Adrenal gland (tissue), 5 donors: ENCODE data around the gene ABHD15.

Source experiments
- POLR2A ChIP-seq, 2 donors: fragments of 450-650 bp; IDR thresholded peaks; one replicate each; pipeline ENCODE4 v1.6.1; 2017; ENCODE audit warnings: antibody characterized with exemption in 2 of 2, mild to moderate bottlenecking in 2 of 2, moderate library complexity in 1 of 2
- TF ChIP-seq, protein P1 (sequence below), 6 experiments: fragments of 450-650 bp in 4 of 6; fragments of 200-600 bp in 2 of 6; sonication (generic) in 1 of 6; IDR thresholded peaks; 1 replicate in 5 of 6; 2 replicates in 1 of 6; pipeline versions ENCODE4 v1.5.1 to v1.8.0; 2016 to 2021; ENCODE audit warnings: antibody characterized with exemption in 6 of 6, mild to moderate bottlenecking in 2 of 6, moderate library complexity in 1 of 6
- donor health status: DM: no; HTN: no; CAD: no.

DNA sequence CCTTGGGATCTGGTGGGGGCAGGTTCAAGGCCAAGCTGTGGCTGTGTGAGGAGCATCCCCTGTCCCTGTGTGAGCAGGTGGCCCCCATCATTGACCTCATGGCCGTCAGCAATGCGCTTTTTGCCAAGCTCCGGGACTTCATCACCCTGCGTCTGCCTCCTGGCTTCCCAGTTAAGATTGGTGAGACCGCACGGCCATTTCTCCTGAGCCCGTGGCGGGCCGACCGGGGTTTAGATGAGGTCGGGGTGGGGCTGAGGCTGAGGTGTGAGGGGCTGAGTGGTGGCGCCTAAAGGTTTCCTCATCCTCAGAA is 45.2 kb upstream of the ABHD15 start:
- TF ChIP-seq, protein P1, sequence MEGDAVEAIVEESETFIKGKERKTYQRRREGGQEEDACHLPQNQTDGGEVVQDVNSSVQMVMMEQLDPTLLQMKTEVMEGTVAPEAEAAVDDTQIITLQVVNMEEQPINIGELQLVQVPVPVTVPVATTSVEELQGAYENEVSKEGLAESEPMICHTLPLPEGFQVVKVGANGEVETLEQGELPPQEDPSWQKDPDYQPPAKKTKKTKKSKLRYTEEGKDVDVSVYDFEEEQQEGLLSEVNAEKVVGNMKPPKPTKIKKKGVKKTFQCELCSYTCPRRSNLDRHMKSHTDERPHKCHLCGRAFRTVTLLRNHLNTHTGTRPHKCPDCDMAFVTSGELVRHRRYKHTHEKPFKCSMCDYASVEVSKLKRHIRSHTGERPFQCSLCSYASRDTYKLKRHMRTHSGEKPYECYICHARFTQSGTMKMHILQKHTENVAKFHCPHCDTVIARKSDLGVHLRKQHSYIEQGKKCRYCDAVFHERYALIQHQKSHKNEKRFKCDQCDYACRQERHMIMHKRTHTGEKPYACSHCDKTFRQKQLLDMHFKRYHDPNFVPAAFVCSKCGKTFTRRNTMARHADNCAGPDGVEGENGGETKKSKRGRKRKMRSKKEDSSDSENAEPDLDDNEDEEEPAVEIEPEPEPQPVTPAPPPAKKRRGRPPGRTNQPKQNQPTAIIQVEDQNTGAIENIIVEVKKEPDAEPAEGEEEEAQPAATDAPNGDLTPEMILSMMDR (IDR thresholded peaks at IDR 0.05) = no peak
- no peak for TF ChIP-seq POLR2A (IDR thresholded peaks at IDR 0.05)
